GM19239 (cell line): ENCODE results near the gene RASA2.
"Not testable (repeated sequence)": the region's sequence is repeated elsewhere in the genome, so short reads cannot be mapped to it uniquely, and the experiment has no call there.

Experiments used
- DNase-seq: peaks from one replicate; pipeline ENCODE4 v3.0.0; 2011; ENCODE audit warnings: low spot score; ENCODE audit not compliant: insufficient read length
- FAIRE-seq: peaks from 2 replicates; lab custom pipeline; 2011; peaks lifted over from hg19 to GRCh38; lab: Jason Lieb, UNC

The RASA2 gene

GRCh38 chr3:141491081-141491480 is 4.3 kb downstream of the RASA2 start:
- no peak for DNase-seq
- FAIRE-seq: peak; percentile 70

- no peak for DNase-seq
- FAIRE-seq: no peak
Measured at GRCh38 chr3:141491929-141492328, 5.1 kb downstream of the RASA2 start.

GRCh38 chr3:141493184-141493583 is 6.4 kb downstream of the RASA2 start:
- DNase-seq (no peak), FAIRE-seq (peak; percentile 48)

DNA sequence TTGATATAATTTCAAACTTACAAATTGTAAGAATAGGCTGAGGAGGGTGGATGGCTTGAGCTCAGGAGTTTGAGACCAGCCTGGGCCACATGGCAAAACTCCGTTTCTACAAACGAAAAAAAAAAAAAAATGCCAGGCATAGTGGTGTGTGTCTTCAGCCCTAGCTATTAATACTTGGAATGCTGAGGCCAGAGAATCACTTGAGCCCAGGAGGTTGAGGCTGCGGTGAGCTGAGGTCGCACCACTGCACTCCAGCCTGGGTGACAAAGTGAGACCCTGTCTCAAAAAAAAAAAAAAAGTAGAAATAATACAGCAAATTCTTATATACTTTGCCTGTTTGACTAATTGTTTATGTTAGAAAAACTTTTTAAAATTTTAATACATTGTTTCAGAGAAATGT is 10.8 kb downstream of the RASA2 start:
- FAIRE-seq, DNase-seq: not testable (repeated sequence)

DNA sequence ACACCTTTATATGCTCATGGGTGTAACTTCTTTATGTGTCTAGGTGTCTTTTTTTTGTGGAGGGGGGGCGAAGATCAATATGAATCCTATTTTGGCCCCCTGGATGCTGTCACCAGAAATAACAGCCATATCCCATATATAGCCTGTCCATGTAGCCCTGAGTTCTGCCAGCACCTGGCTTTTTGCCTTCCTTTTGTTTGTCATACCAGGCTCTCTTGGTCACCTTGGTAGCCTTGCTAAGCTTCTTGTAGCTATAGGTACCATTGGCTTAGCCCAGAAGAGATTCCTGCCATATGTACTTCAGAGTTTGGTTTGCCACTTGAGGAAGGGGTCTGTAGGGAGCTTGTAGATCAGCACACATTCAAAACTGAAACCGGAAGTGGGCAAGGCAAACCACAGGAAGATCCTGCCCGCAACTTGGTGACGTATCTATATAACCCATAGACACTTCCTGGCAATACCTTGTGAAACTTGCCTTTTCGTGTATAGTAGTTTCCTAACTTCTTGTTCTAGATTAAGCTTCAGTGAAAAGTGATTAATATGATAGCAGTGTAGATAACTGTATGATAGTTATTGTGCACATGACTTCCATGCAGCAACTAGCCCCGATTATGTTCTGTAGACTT is 11.9 kb downstream of the RASA2 start:
- FAIRE-seq (peak; percentile 97), DNase-seq (no peak)

GRCh38 chr3:141499284-141499683 is 12.5 kb downstream of the RASA2 start:
- no peak for FAIRE-seq

DNA sequence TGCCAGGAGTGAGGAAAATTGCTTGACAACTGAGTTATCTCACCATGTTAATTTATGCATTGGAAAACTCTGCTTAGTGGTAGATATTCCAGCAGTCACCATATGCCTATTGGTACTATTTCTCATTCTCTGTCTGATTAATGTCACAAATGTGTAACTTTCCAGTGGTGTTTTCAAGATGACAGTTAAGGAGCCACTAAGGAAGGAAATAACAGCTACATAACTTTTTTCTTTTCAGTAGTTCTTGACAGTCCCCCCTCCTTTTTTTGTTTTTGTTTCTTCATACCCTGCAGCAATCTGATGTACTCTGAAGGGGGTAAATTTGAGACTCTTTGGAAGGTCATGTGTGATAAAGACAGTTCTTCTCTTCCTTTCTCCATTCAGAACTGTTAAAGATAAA is 13.1 kb downstream of the RASA2 start:
- FAIRE-seq (no peak), DNase-seq (no peak)

More at GRCh38 chr3:141499284-141499683, 12.5 kb downstream of the RASA2 start:
- DNase-seq: no peak

DNA sequence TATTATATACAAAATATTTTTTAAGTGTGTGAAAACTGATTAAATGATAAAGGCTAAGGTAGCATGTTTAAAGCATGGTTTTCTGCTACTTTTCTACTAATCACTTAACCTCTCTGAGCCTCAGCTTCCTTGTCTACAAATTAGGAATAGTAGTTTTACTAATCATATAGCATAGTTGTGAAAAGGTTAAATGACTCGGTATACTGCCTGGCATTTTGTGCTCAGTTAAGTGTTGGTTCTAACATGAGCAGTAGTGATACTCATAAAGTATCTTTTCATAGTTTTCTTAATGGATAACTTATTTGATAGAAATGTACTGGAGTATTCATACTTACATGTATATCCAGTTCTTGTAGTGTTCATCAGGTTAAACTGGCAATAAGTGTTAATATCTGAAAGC is 13.6 kb downstream of the RASA2 start:
- FAIRE-seq (no peak), DNase-seq (no peak)

GRCh38 chr3:141505166-141505565 is 18.3 kb downstream of the RASA2 start:
- DNase-seq (no peak), FAIRE-seq (no peak)

DNA sequence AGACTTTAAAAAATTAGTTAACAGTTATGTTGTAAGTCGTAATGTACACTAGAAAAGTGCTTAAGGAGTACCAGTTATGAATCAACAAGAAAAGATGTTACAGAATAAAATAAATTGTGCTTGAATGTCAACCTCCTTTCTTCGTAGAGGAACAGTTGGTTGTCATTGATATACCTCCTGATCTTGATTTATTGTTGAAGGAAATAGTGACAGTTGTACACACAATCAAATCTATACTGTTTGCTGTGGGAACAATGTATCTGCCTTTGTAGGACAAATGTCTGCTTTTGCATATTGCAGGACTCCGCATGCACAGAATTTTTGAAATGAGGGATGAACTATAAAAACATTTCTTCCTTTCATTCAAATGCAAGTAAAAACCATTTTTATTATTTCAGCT is 19.2 kb downstream of the RASA2 start:
- FAIRE-seq: no peak
- no peak for DNase-seq

DNA sequence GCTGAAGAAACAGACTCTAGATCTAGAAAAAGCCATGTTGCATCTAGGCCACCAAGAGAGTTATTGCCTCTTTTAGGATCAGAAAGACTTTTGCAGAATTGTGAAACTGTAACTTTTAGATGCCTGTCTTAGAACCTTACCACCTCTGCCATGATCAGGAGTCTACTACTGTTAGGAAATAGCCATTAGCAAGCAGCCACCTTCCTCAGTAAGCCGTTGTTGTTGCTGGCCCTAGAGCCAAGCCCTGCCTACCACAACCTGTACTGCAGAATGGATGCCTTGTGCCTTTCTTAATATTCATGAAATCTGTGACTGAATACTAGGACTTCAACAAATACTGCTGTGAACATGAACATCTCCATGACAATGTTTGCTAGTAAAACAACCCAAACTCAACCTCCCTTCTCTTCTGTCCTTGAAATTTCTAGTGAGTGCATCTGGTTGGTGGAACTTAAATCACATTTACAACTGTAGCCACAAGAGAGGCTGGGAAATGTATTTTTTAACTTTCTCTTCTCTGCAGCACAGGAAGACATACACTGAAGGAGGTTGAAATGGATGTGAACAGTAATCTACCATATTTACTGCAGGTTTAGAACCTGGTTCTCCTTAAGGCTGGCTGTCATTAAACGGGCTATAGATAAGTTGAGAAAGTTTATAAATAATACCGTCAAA is 20.7 kb downstream of the RASA2 start:
- FAIRE-seq (no peak), DNase-seq (no peak)

- FAIRE-seq (no peak), DNase-seq (no peak)
Measured at GRCh38 chr3:141508067-141508436, 21.2 kb downstream of the RASA2 start.

- no peak for FAIRE-seq
- DNase-seq: no peak
Measured at GRCh38 chr3:141511361-141511760, 24.5 kb downstream of the RASA2 start.

GRCh38 chr3:141514382-141514781 is 27.6 kb downstream of the RASA2 start:
- FAIRE-seq (no peak), DNase-seq (no peak)

DNA sequence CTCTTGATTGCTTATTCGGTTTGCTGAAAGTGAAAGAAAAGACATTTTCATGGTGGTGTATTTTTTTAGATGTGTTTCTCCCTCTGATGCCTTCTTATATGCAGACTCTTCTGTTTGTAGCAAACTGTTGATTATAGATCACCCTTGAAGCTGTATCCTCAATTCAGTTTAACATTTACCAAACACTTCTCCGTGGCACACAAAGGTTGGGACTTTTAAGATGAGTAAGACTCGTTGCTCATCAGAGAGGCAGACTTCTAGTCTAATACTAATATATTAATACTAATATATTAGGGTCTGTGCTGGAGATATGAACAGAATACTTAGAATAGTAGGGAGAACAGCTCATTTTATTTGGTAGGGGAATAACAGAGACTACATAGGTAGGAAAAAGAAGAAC is 32.8 kb downstream of the RASA2 start:
- FAIRE-seq: no peak
- no peak for DNase-seq

DNA sequence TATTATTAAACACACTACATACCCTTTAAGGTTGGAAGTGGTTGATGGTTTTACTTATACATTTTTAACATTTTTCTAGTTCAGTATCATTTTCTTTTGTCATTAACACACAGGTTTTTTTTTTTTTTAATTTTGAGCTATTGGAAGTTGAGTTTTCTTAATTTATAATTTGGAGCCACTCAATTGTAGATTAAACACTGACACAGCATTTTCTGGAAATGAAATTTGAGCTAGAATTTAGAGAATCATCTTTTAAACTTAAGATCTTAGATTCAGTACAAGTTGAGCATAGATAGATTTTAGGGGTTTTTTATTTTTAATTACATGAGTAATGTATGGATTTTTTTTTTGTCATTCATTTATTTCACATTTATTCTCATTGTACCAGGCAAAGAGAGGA is 35.0 kb downstream of the RASA2 start:
- no peak for DNase-seq
- FAIRE-seq: no peak

DNA sequence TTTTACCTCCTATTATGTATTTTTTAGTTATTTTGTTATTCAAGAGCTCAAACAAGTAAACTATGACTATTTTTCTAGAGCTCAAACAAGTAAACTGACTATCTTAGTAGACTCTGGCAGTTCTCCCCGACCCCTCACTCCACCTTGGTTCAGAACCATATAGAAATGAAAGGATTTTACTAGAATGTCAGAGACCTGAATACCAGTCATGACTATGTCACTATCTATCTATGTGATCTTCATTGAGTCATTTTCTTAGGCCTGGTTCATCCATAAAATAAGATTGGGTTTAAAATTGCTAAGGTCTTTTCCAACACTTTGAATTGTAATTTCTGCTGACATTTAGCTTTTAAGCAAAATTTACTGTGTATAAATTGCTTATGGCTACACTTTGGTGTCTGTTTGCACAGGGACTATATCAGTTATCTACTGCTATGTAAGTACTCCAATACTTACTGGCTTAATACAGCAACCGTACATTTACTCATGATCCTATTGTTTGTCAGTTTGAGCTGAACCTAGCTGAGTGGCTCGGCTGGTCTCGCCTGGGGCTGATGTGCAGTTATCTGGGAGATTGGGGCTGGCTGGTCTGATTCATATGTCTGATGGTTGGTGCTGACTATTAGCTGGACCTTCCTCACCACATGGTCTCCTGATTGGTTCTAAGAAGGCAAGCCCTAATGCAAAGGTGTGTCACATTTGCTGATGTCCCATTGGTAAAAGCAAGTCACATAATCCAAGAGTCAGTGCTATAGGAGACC is 37.0 kb downstream of the RASA2 start:
- FAIRE-seq (no peak), DNase-seq (no peak)

GRCh38 chr3:141524988-141525387 is 38.2 kb downstream of the RASA2 start:
- no peak for DNase-seq
- FAIRE-seq: no peak

GRCh38 chr3:141525814-141526213 is 39.0 kb downstream of the RASA2 start:
- FAIRE-seq (no peak), DNase-seq (no peak)

DNA sequence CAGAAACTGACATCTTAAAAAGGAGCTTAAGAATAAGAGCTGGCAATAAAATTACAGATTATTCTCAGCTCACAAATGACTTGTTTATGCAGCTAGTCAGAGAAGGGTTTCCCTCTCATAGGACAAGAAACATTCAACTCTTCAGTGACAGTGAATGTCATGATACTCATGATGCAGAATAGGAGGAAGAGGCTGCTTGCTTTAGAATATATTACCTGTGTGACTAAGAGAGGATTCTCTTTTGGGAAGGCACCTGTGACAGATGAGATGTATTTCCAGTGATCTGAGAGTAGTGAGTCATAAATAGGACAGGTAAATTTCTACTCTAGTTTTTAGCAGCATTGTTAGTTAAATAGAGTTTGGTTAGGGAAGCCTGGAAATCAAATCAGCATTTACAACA is 39.9 kb downstream of the RASA2 start:
- FAIRE-seq: no peak
- no peak for DNase-seq

DNA sequence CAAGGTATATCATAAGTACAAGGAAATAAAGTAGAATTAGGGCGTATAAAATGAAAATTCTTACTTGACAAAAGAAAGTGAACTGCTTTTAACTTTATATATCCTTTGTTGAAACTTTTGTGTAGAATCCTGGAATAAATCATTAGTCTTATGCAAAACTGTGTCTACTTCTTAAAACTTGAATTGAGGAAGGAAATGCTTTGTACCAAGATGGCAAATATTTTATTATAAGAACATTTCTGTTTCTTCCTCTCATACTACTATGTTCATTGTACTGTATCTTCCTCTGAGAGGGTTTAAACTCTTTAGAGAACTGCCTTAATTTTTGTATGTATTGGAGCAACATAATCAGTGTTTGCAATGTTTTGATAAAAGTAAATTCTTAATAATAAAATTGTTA is 42.0 kb downstream of the RASA2 start:
- FAIRE-seq: no peak

More for the DNA sequence above, 42.0 kb downstream of the RASA2 start:
- DNase-seq: no peak
